Measurements from ENCODE around the gene OR10P1.
"Not testable (repeated sequence)": the region's sequence is repeated elsewhere in the genome, so short reads cannot be mapped to it uniquely, and the experiment has no call there.

The OR10P1 gene

DNA sequence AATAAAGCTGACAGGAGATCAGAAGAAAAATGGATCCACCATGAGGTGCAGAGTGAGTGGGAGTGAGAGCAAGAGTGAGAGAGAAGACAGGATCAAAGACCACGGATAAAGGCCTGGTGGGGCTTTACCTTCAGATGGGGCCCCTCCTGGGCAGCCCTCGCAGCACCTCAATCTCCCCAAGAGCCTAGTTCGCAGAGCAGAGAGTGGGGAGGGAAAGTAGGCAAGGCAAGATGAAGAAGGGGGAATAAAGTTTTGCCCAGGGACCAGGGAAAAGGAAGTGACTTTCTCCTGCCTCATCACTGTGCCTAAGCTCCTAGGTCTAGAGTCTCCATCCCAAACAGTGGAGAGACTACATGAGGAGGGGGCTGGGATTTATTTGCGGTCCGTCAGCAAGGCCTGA lies 10.3 kb downstream of the OR10P1 start:
- no peak for TF ChIP-seq Cebpa-rat (IDR thresholded peaks at IDR 0.05)
- Histone ChIP-seq H3K9me3 (peaks cover 56% of the 10 kb centered on the region), H3K4me3 (no peak overlapping the region), H3K9ac (no peak overlapping the region), H3K27me3 (no peaks in the 10 kb centered on the region), H3K27ac (no peak overlapping the region), H4K20me1 (no peaks in the 10 kb centered on the region), H3K4me1 (peaks cover 7% of the 10 kb centered on the region; the same call in 1 of the 2 replicates), H3K4me2 (no peak overlapping the region), H3K36me3 (no peaks in the 10 kb centered on the region)

DNA sequence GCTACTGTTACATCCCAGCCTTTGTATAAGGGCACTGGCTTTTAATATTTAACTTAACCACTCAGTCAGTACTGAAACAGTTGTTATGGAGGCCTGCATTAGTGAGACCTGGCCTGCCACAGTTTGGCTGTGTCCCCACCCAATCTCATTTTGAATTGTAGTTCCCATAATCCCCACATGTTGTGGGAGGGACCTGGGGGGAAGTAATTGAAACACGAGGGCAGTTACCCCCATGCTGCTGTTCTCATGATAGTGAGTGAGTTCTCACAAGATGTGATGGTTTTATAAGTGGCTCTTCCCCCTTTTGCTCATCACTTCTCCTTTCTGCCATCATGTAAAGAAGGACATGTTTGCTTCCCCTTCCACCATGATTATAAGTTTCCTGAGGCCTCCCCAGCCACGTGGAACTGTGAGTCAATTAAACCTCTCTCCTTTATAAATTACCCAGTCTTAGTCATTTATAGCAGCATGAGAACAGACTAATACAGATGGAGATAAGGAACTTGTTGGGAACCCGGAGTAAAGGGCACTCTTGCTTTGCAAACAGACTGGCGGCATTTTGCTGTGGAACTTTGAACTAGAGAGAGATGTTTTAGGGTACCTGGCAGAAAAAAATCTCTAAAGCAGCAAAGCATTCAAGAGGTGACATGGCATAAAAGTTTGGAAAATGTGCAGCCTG lies 14.1 kb downstream of the OR10P1 start:
- H3K36me3 ChIP-seq, H3K27me3 ChIP-seq, H3K4me1 ChIP-seq, H3K27ac ChIP-seq, H3K4me3 ChIP-seq, H3K4me2 ChIP-seq, H4K20me1 ChIP-seq, H3K9ac ChIP-seq: not testable (repeated sequence)
- peaks cover 56% of the 10 kb centered on the region for H3K9me3 ChIP-seq

DNA sequence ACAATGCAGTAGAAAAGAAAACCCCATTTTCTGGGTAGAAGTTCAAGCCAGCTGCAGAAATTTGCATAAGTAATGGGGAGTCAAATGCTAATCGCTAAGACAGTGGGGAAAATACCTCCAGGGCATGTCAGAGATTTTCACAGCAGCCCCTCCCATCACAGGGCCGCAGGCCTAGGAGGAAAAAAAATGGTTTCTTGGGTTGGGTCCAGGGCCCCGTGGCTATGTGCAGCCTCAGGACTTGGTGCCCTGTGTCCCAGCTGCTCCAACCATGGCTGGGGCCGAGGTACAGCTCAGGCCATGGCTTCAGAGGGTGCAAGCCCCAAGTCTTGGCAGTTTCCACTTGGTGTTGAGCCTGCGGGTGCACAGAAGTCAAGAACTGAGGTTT lies 14.6 kb downstream of the OR10P1 start:
- no peaks in the 10 kb centered on the region for H3K27me3 ChIP-seq
- H3K4me2 ChIP-seq = no peak overlapping the region
- H3K4me1 ChIP-seq = no peaks in the 10 kb centered on the region
- H3K27ac ChIP-seq = no peak overlapping the region
- H3K36me3 ChIP-seq = no peaks in the 10 kb centered on the region
- no peak overlapping the region for H3K9ac ChIP-seq
- no peak overlapping the region for H3K4me3 ChIP-seq
- TF ChIP-seq Cebpa-rat (IDR thresholded peaks at IDR 0.05) = no peak
- H4K20me1 ChIP-seq = no peaks in the 10 kb centered on the region
- peaks cover 51% of the 10 kb centered on the region for H3K9me3 ChIP-seq

DNA sequence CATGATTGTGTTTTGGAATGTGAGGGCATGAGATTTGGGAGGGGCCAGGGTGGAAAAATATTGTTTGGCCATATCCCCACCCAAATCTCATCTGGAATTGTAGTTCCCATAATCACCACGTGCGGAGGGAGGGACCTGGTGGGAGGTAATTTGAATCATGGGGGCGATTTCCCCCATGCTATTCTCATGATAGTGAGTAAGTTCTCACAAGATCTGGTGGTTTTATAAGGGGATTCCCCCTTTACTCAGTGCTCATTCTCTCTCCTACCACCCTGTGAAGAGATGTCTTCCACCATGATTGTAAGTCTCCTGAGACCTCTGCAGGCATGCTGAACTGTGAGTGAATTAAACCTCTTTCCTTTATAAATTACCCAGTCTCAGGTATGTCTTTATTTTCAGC lies 15.7 kb downstream of the OR10P1 start:
- no peak overlapping the region for H3K4me3 ChIP-seq
- H3K9ac ChIP-seq = no peak overlapping the region
- TF ChIP-seq Cebpa-rat (IDR thresholded peaks at IDR 0.05) = no peak
- no peaks in the 10 kb centered on the region for H4K20me1 ChIP-seq
- no peak overlapping the region for H3K27ac ChIP-seq
- H3K4me1 ChIP-seq = no peaks in the 10 kb centered on the region
- no peak overlapping the region for H3K4me2 ChIP-seq
- no peaks in the 10 kb centered on the region for H3K36me3 ChIP-seq
- H3K9me3 ChIP-seq = peaks cover 40% of the 10 kb centered on the region
- no peaks in the 10 kb centered on the region for H3K27me3 ChIP-seq

DNA sequence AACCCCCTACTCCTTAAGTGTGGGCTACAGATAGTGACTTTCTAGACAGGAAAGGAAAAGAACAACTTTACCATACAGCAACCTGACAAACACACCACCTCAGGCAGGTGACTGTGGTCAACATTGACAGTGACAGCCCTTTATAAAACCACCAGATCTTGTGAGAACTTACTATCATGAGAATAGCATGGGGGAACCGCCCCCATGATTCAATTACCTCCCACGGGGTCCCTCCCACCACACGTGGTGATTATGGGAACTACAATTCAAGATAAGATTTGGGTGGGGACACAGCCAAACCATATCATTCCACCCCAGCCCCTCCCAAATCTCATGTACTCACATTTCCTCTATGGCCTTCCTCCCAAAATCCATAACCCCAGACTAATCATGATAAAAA lies 16.3 kb downstream of the OR10P1 start:
- Histone ChIP-seq H3K9me3 (peaks cover 40% of the 10 kb centered on the region), H4K20me1 (no peaks in the 10 kb centered on the region), H3K36me3 (no peaks in the 10 kb centered on the region), H3K27me3 (no peaks in the 10 kb centered on the region), H3K27ac (no peak overlapping the region), H3K4me1 (no peaks in the 10 kb centered on the region), H3K4me2 (no peak overlapping the region), H3K9ac (no peak overlapping the region), H3K4me3 (no peak overlapping the region)
- TF ChIP-seq Cebpa-rat (IDR thresholded peaks at IDR 0.05) = no peak

DNA sequence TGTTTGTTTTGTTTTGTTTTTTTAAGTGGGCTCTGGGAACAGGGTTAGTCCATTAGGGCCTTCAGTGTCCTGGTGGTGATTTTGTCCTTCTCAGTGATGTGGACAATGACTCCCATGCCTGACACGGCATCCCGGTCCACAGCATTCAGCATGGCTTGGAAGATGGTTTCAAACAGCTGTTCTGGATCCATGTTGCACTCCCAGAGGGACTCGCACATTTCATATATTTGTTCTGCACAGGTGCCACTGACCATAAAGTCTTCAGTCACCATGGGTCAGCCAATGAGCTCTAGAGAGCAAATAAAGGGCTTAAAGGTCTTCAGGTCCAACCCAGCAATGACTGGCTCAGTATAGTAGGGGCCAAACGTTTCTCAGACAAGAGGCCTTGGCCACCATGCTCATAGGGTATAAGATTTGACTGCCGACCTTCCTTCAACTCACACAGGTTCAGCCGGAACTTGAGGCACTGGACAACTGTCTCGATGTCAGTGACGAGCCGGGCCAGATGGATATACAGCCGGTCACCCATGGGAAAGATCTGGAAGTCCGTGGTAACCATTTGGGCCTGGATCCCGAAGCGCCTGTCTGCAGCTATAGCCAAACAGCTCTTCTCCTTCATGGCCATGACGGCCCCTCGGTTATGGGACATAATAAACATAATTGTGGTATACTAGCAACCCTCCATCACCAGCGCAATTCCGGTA lies 18.0 kb downstream of the OR10P1 start:
- H3K27ac ChIP-seq = no peak overlapping the region
- no peaks in the 10 kb centered on the region for H4K20me1 ChIP-seq
- no peaks in the 10 kb centered on the region for H3K36me3 ChIP-seq
- H3K27me3 ChIP-seq = no peaks in the 10 kb centered on the region
- no peak for TF ChIP-seq Cebpa-rat (IDR thresholded peaks at IDR 0.05)
- no peak overlapping the region for H3K9ac ChIP-seq
- no peak overlapping the region for H3K4me3 ChIP-seq
- peaks cover 26% of the 10 kb centered on the region for H3K9me3 ChIP-seq
- H3K4me2 ChIP-seq = no peak overlapping the region
- H3K4me1 ChIP-seq = no peaks in the 10 kb centered on the region

DNA sequence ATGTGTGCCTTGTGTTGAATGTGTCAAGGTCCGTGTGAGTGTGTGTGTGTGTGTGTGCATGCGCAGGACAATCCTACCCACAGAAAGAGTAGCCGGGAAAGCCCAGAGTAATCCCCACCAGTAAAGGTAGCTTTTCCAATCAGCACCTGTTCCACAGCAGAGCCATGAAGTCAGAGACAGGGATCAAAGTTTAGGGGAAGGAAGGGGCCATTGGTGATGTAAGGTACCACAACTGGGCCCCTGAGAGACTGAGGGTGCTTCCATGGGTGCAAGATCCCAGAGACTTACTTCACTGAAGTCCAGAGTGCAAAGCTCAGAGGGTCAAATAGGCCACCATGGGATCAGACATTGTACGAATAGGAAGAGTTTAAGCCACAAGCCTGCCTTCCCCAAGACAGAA lies 20.5 kb downstream of the OR10P1 start:
- H3K9me3 ChIP-seq = peaks cover 5% of the 10 kb centered on the region
- H3K36me3 ChIP-seq = no peaks in the 10 kb centered on the region
- H3K4me2 ChIP-seq = no peak overlapping the region
- H3K4me3 ChIP-seq = no peak overlapping the region
- no peak for TF ChIP-seq Cebpa-rat (IDR thresholded peaks at IDR 0.05)
- H3K27ac ChIP-seq = no peak overlapping the region
- no peaks in the 10 kb centered on the region for H4K20me1 ChIP-seq
- H3K4me1 ChIP-seq = no peaks in the 10 kb centered on the region
- no peaks in the 10 kb centered on the region for H3K27me3 ChIP-seq
- no peak overlapping the region for H3K9ac ChIP-seq

DNA sequence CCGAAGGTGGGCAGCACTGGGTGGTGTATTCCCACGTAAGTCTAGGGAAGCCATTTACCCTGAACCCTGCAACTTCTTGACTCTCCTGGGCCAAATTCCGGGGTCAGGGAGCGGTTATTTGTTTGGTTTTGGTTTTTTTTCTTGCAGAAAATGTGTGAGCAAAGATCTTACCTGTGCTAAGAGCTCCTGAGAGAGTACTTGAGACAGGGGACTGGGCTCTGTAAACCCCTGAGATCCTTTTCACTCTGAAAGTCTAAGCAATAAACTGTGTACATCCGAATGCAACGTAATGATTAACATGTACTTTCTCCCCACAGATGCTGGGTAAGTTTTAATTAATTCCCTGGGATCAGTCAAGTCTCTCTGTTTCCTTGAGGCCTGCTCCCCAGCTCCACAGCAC lies 21.5 kb downstream of the OR10P1 start:
- H3K27me3 ChIP-seq = no peaks in the 10 kb centered on the region

DNA sequence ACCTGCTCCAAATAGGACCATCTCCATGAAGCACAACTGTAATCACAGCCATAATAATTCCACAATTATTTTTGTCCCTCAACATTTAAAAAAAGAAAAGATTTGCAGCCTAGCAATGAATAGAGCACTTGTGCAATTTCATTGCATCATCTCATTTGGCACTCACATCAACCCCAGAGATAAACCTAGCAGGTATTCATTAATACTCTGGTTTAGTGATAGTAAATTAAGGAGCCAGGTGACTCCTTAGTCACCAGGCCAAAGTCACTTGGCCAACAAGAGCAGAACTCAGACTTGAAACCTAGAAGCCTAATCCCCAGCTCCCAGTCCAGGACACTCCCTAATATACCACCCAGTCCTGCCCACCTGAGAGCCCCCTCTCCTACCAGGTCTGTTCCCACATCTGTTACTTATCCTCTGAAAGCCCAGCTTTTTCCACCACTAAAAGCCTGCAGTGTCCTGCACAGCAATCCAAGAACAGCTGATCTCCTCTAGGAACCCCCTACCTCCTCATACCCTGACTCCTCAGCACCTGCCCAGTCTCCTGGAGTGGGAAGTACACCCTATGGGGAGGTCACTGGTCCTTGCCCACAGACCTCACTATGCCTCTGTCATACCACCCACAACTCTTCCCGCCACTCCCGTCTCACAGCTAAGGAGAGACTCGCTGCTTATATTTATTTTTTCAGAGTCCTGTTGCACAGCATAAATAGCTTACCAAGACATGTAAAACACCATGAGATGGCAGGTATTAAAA lies 22.1 kb downstream of the OR10P1 start:
- Histone ChIP-seq H3K9me3 (no peaks in the 10 kb centered on the region), H3K36me3 (no peaks in the 10 kb centered on the region)
- no peak for TF ChIP-seq Cebpa-rat (IDR thresholded peaks at IDR 0.05)

More for the DNA sequence above, 21.5 kb downstream of the OR10P1 start:
- Histone ChIP-seq H3K27ac (no peak overlapping the region), H3K4me2 (no peak overlapping the region), H3K4me3 (no peak overlapping the region), H3K36me3 (no peaks in the 10 kb centered on the region), H3K4me1 (no peaks in the 10 kb centered on the region), H3K9me3 (peaks cover under 1% of the 10 kb centered on the region; the same call in 1 of the 2 replicates), H4K20me1 (no peaks in the 10 kb centered on the region), H3K9ac (no peak overlapping the region)
- no peak for TF ChIP-seq Cebpa-rat (IDR thresholded peaks at IDR 0.05)

More for the DNA sequence above, 22.1 kb downstream of the OR10P1 start:
- Histone ChIP-seq H3K4me3 (no peak overlapping the region), H4K20me1 (no peaks in the 10 kb centered on the region), H3K27ac (no peak overlapping the region), H3K4me2 (no peak overlapping the region), H3K9ac (no peak overlapping the region), H3K4me1 (no peaks in the 10 kb centered on the region), H3K27me3 (no peaks in the 10 kb centered on the region)
